Measurements from ENCODE around the gene PIK3AP1. TPM values are rescaled to one million over a fixed set of nuclear protein-coding genes. Genes with fewer than 3 reads are reported as not detected.

Gene PIK3AP1
- total and polyA plus RNA-seq, 2 of the 13 experiments (the other 11 are each of a cell fraction or from before 2014, with no cell fraction given), result 3.6 to 13.8 TPM

- no peak for TF ChIP-seq KIAA2018 (CRISPR knock-in tag; IDR thresholded peaks at IDR 0.05; ENCODE audit: borderline replicate concordance)
- TF ChIP-seq MEIS1 (CRISPR knock-in tag; IDR thresholded peaks at IDR 0.05; ENCODE audit: borderline replicate concordance), result no peak
- TF ChIP-seq USF2 (IDR thresholded peaks at IDR 0.05; ENCODE audit: low read depth, low read length), result no peak
- no peak for TF ChIP-seq USF2 (CRISPR knock-in tag; IDR thresholded peaks at IDR 0.05; ENCODE audit: borderline replicate concordance)
These were observed 45.3 kb upstream of the PIK3AP1 start (continued) for GRCh38 chr10:96765406-96766240.
